Mucosa of descending colon (tissue), 3 donors: ENCODE results near the gene PON2. TPM values are rescaled to one million over a fixed set of nuclear protein-coding genes. Genes with fewer than 3 reads are reported as not detected.

Experiments used
- ATAC-seq: fragments of 200-7000 bp; cut with Tn5 transposase; one replicate; pipeline ENCODE4 v1.9.1; 2020; ENCODE audit warnings: mild to moderate bottlenecking, moderate library complexity
- DNase-seq, 3 donors: peaks; one replicate each; pipeline ENCODE4 v3.0.0-alpha.2; 2020
- H3K36me3 ChIP-seq: fragments of 200-600 bp; one replicate; pipeline ENCODE4 v1.8.0; 2021; ENCODE audit warnings: low read depth, mild to moderate bottlenecking
- H3K4me1 ChIP-seq: fragments of 200-600 bp; one replicate; pipeline ENCODE4 v1.8.0; 2021; ENCODE audit warnings: low read depth, mild to moderate bottlenecking
- H3K4me3 ChIP-seq: fragments of 200-600 bp; one replicate; pipeline ENCODE4 v1.8.0; 2021; ENCODE audit warnings: mild to moderate bottlenecking
- H3K9me3 ChIP-seq: fragments of 200-600 bp; one replicate; pipeline ENCODE4 v1.8.0; 2021; ENCODE audit warnings: mild to moderate bottlenecking
- intact Hi-C, 2 donors: fragments of 100-400 bp; cut with DNase I in 1 of 2; cut with micrococcal nuclease in 1 of 2; formaldehyde crosslinking; loops; one replicate each; pipeline versions ENCODE4 v1.11.0 to v1.11.1; 2022; cut with DNase I, micrococcal nuclease
- total RNA-seq, 3 donors: library from RNA; stranded (reverse); fragmentation: NEBNext Ultra II Directional in 2 of 3; extraction: Animal tissue kit (Norgen Biotek cat#: 25700) in 2 of 3; gene quantifications; one replicate each; pipeline versions ENCODE4 v1.2.1 to v1.2.4, GENCODE V29; 2021 to 2023
- TF ChIP-seq, protein P1 (sequence below): fragments of 200-600 bp; IDR thresholded peaks from one replicate; pipeline ENCODE4 v1.8.0; 2022; ENCODE audit warnings: antibody characterized with exemption, mild to moderate bottlenecking
- donor health status: DM: no; HTN: no; CAD: no; lungs with moderate emphysema.
- donor health status: DM: no; HTN: no; CAD: no.
- donor health status: DM: no; HTN: yes; CAD: no.

PON2 gene
- total RNA-seq, 3 donors from 2014 or later = 95.9 to 140 (median 129) TPM

DNA sequence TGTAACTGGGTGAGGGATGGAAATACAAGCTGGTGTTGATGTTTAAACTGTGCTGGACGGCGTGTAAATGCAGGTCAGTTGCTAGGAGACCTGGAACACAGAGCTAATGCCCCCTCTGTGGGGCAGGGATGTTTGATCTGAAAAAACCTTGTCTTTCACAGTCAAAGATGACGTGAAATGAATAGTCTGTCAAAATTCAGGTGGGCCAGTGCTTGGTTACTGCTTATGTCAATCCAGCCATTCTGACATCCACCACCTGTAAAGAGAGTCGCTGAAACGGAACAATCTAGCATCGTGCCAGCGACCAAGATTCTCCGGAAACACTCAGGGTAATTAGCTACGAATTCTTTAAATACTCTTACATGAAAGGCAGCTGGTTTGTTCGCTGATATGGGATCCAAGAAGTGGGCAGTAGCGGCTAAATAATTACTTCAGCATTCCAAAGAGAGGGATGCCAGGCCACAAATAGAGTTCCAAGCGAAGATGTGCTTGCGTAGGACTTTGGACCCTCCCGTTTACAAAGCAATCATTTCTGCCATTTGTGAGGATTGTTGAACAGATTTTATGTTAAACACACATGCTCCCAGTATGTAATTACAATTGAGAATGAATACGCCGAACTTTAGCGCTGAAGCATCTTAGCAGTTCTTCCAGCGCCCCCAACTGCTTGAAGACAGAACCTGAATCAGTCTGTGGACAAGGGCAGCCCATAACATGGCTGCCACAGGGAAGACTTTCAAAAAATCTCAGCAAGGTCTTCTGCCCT lies 43.6 kb upstream of the PON2 start:
- Histone ChIP-seq H3K4me3 (no peak overlapping the region), H3K4me1 (no peaks in the 10 kb centered on the region), H3K36me3 (no peaks in the 10 kb centered on the region), H3K9me3 (no peaks in the 10 kb centered on the region)
- TF ChIP-seq, protein P1, sequence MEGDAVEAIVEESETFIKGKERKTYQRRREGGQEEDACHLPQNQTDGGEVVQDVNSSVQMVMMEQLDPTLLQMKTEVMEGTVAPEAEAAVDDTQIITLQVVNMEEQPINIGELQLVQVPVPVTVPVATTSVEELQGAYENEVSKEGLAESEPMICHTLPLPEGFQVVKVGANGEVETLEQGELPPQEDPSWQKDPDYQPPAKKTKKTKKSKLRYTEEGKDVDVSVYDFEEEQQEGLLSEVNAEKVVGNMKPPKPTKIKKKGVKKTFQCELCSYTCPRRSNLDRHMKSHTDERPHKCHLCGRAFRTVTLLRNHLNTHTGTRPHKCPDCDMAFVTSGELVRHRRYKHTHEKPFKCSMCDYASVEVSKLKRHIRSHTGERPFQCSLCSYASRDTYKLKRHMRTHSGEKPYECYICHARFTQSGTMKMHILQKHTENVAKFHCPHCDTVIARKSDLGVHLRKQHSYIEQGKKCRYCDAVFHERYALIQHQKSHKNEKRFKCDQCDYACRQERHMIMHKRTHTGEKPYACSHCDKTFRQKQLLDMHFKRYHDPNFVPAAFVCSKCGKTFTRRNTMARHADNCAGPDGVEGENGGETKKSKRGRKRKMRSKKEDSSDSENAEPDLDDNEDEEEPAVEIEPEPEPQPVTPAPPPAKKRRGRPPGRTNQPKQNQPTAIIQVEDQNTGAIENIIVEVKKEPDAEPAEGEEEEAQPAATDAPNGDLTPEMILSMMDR = peak; percentile 18
- intact Hi-C loops = no loop called here
- ATAC-seq = peak; percentile 87
- DNase-seq = peak in 2 of 3 donors; percentile 48 to 68

DNA sequence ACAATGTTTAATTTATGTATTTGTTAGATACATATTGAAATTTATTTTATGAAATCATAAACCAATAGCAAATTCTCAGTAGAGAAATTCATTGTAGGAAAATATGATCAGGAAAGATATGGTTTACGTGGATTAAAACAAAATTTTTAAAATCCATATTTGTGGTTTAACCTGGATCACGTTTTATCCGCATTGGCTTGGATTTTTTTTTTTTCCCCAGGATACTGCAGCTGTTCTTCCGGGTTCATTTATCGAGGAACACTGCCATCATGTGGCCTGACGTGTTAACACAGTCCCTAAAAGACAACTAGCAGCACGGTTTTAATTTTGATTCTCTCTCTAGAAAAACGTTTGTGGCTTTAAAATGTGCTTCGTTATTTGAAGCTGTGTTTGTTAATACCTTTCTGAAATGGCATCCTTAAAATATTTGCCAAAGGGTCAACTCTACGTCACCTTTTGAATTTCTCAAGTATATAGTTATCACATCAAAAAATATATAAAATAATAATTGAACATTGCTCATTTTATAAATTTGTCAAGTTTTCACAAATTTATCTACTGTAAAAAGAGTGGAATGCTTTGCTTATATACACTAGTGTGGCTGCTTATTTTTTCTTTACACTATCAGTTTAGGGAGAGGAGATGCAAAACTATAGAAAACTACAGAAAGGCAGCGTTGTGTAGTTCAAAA lies 42.2 kb upstream of the PON2 start:
- Histone ChIP-seq H3K4me3 (no peak overlapping the region), H3K36me3 (no peaks in the 10 kb centered on the region), H3K4me1 (no peaks in the 10 kb centered on the region), H3K9me3 (no peaks in the 10 kb centered on the region)
- intact Hi-C loops = no loop called here
- DNase-seq (peak in 2 of 3 donors; percentile 30 to 84), ATAC-seq (peak; percentile 83)
- TF ChIP-seq, protein P1 = peak; percentile 68

DNA sequence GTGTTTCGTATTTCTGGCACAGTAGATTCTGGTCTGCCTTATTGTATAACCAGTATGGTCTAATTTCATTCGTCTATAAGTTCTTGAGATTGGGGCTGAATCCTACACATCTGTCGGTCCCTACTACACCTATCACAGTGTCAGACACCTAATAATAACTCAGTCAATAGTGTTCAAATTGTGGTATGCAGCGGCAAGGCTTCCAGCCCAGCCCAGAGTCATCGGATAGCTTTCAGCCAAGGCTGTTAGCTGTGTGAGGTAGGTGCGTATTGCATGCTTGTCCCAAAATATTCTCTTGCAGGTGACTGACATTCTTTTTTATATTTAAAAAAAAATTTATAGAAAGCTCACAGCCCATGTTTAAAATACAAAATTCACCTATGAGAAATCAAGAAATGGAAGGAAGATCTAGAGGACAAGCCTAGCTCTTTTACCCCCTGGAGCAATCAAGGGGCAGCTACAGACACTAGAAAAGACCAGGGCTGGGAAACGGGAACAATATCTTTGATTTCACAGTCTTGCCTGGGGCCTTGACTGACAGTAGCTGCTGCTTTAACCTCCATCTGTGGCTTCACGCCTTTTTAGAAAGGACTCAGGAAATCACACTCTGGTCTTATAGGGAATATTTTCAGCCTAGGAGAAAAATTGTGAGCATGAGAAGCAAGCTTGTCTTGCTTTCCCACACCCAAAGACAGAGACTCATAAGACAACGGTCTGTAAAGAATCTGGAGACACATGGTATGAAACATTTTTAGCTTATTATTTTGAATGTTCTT lies 41.4 kb upstream of the PON2 start:
- DNase-seq (no peak), ATAC-seq (no peak)
- intact Hi-C loops = no loop called here
- Histone ChIP-seq H3K9me3 (no peaks in the 10 kb centered on the region), H3K36me3 (no peaks in the 10 kb centered on the region), H3K4me1 (no peaks in the 10 kb centered on the region), H3K4me3 (no peak overlapping the region)
- TF ChIP-seq, protein P1 = no peak

DNA sequence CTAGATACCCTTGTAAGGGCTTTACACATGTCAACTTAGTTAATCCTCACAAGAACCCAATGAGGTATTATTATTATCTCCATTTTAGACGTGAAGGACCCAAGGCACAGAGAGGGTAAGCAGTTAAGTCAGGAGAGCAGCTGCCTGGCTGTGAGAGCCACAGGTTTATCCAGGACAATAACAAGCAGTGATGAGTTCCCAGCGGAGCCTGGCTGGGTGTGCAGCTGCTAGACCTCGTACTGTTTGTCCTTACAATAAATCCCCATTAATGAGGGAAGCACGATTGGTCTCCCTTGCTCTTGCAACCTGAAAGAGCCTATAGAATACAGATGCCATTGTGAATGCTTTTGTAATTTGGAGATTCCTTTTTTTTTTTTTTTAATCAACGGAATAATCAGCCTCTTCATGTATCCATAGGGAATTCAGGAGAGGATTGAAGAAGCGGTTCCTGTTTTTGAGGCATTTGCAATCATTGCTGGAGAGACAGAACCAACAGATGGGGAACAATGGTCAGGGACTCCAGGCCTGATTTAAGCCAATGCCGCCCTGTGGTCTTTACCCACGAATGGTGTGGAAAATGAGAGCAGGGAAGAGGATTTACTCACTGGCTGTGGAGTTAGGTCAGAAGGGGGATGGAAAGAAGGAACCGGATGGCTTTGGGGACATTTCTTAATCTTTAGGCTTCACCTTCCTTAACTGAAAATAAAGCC lies 38.6 kb upstream of the PON2 start:
- TF ChIP-seq, protein P1 = no peak
- Histone ChIP-seq H3K36me3 (no peaks in the 10 kb centered on the region), H3K4me1 (peaks cover 4% of the 10 kb centered on the region), H3K9me3 (no peaks in the 10 kb centered on the region), H3K4me3 (no peak overlapping the region)
- DNase-seq (no peak), ATAC-seq (no peak)
- intact Hi-C loops = no loop called here

DNA sequence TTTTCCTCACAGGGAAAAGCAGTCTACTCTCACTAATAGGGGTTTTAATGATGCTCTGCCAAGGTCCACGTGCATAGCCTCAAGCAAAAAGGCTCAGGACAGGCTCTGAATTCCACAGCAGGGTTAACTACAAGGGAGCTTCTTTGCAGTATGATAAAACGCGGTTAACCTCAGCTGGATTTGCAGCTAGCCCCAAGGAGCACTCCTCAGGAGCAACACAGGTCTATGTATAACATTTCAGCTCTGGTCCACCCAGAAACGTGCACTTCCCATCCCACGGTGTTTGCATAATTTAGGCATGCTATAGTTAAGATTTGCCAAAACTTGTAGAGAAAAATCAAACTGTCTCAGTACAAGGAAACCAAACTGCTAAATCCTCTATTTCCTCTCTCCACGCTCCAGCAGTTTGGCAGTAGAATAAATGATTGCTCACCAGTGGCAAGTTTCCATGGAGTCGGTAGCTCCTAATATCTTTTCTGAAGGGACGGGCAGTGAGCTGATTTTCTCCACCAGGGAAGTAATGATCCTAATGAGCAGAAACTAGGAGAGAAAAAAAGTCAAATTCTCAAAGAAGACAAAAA lies 37.8 kb upstream of the PON2 start:
- DNase-seq (no peak), ATAC-seq (no peak)
- TF ChIP-seq, protein P1 = no peak
- Histone ChIP-seq H3K36me3 (no peaks in the 10 kb centered on the region), H3K9me3 (no peaks in the 10 kb centered on the region), H3K4me3 (no peak overlapping the region), H3K4me1 (peaks cover 4% of the 10 kb centered on the region)
- intact Hi-C loops = no loop called here
